ENCODE measurements around the gene CGB2.
"Not testable (repeated sequence)": the region's sequence is repeated elsewhere in the genome, so short reads cannot be mapped to it uniquely, and the experiment has no call there.

CGB2 gene

GRCh38 chr19:49073514-49074378 is 42.1 kb downstream of the CGB2 start:
- Histone ChIP-seq H3K9ac (ENCODE audit: low read length) (no peak overlapping the region), H3K36me3 (ENCODE audit: control insufficient read depth, insufficient read depth, low read length, severe bottlenecking) (no peaks in the 10 kb centered on the region), H3K4me1 (ENCODE audit: control insufficient read depth, insufficient read depth, low read length) (no peaks in the 10 kb centered on the region), H3K27me3 (replicated peaks; ENCODE audit: control insufficient read depth, insufficient read depth, low read length) (peaks cover 30% of the 10 kb centered on the region), H3K4me3 (ENCODE audit: low read length) (no peak overlapping the region), H3K9me3 (ENCODE audit: control insufficient read depth, low read length) (peaks cover 7% of the 10 kb centered on the region)
- no peak for DNase-seq (ENCODE audit: low read depth)

- H3K9me3 ChIP-seq (ENCODE audit: control insufficient read depth, low read length); H3K4me3 ChIP-seq (ENCODE audit: low read length); H3K36me3 ChIP-seq (ENCODE audit: control insufficient read depth, insufficient read depth, low read length, severe bottlenecking); H3K4me1 ChIP-seq (ENCODE audit: control insufficient read depth, insufficient read depth, low read length); H3K9ac ChIP-seq (ENCODE audit: low read length): not testable (repeated sequence)
- peaks cover 25% of the 10 kb centered on the region for H3K27me3 ChIP-seq (replicated peaks; ENCODE audit: control insufficient read depth, insufficient read depth, low read length)
- peak; percentile 73 for DNase-seq (ENCODE audit: low read depth)
Measured at GRCh38 chr19:49074869-49075268, 43.2 kb downstream of the CGB2 start.

DNA sequence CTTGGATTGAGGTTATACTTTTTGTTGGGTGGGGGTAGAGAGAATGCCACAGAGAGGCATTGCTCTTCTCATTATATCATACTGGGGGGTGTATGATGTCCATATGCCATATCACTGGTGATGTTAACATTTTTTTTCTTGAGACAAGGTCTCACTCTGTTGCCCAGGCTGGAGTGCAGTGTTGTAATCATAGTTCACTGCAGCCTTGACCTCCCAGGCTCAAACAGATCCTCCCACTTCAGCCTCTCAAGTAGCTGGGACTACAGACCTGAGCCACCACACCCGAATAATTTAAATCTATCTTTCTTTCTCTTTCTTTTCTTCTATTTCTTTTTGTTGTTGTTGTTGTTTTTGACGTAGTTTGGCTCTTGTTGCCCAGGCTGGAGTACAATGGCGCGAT is 48.7 kb downstream of the CGB2 start:
- no peaks in the 10 kb centered on the region for H3K9me3 ChIP-seq (ENCODE audit: control insufficient read depth, low read length)
- no peaks in the 10 kb centered on the region for H3K27me3 ChIP-seq (replicated peaks; ENCODE audit: control insufficient read depth, insufficient read depth, low read length)
- H3K4me3 ChIP-seq (ENCODE audit: low read length) = no peak overlapping the region
- H3K4me1 ChIP-seq (ENCODE audit: control insufficient read depth, insufficient read depth, low read length) = peaks cover 3% of the 10 kb centered on the region
- H3K9ac ChIP-seq (ENCODE audit: low read length) = no peak overlapping the region
- no peaks in the 10 kb centered on the region for H3K36me3 ChIP-seq (ENCODE audit: control insufficient read depth, insufficient read depth, low read length, severe bottlenecking)
- no peak for DNase-seq (ENCODE audit: low read depth)

DNA sequence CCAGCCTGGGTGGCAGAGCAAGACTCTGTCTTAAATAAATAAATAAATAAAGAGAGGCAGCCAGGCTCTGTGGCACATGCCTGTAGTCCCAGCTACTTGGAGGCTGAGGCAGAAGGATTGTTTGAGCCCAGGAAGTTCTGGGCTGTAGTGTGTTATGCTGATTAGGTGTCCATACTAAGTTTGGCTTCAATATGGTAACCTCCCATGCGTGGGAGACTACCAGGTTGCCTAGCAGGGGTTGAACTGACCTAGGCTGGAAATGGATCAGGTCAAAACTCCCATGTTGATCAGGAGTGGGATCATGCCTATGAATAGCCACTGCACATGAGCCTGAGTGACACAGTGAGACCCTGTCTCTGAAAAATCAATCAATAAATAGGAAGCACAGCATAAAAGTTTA is 49.6 kb downstream of the CGB2 start:
- Histone ChIP-seq H3K9me3 (ENCODE audit: control insufficient read depth, low read length) (no peaks in the 10 kb centered on the region), H3K9ac (ENCODE audit: low read length) (no peak overlapping the region)

More for the DNA sequence above, 49.6 kb downstream of the CGB2 start:
- Histone ChIP-seq H3K4me1 (ENCODE audit: control insufficient read depth, insufficient read depth, low read length) (peaks cover 3% of the 10 kb centered on the region), H3K27me3 (replicated peaks; ENCODE audit: control insufficient read depth, insufficient read depth, low read length) (no peaks in the 10 kb centered on the region), H3K4me3 (ENCODE audit: low read length) (no peak overlapping the region), H3K36me3 (ENCODE audit: control insufficient read depth, insufficient read depth, low read length, severe bottlenecking) (no peaks in the 10 kb centered on the region)
- DNase-seq (ENCODE audit: low read depth) = no peak

Measured in adipocyte (in vitro differentiated cells).